KG1 (cell line): ENCODE results near the gene MRRF.

Experiments
- DNase-seq: peaks from one replicate; lab custom pipeline; 2025; lab: John Stamatoyannopoulos, UW

The MRRF gene

DNA sequence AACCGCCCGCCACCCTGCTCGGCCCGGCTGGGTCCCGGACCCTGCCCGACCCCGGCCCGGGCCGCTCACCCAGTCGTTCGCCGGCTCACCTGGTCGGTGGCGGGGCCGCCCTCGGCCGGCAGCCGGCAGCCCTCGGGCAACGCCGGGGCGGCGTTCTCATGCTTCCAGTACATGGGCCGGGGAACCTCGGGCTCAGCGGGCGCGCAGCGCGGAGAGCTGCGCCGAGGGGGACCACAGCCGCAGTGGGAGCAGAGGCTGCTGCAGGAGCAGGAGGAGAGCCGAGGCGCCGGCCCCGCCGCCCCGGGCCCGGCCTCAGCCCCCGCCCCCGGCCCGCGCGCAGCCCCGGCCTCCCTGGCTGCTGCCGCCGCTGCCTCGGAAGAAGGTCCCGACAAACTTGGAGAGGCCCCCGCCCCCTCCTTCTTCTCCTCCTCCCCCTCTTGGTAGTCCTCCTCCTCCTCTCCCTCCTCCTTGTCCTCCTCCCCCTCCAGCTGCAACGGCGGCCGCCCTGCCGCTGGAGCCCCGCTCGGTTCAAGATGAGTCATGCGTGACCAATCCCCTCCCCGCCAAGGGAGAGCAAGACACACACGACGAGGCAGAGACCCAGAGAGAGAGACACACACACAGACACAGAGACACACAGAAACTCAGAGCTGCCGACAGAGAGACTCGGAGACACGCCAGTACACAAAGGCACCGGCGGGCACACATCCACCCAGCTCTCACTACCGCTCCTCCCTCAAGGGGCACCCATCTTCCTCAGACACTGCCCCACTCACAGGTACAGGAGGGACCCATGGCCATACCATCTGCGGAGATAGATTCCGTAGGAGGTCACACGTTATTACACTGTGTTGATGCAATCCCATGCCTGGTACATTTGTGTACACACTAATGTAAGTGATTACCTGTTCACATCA lies 35.9 kb upstream of the MRRF start, which contains the start of gene LHX6:
Gene LHX6, minus strand, starts transcription at position 390 of the 917 bp plus-strand sequence. Its CDS starts 217 bp downstream, at position 173.
- DNase-seq: no peak

DNA sequence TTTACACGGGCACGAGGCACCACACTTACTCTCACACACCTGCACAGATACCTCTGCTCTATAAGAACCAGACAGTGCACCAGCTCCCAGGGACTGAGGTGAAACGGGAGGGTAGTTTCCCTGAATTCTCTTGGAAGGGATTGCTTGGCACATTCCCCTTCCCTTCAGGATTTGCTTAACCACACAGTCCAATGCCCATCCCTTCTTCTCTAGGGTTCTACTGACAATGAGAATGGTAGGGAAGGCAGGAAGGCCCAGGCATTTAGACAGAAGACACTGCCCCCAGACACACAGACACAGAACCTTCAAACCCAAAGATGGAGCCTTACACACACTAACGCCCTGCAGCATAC lies 35.2 kb upstream of the MRRF start:
- no peak for DNase-seq

DNA sequence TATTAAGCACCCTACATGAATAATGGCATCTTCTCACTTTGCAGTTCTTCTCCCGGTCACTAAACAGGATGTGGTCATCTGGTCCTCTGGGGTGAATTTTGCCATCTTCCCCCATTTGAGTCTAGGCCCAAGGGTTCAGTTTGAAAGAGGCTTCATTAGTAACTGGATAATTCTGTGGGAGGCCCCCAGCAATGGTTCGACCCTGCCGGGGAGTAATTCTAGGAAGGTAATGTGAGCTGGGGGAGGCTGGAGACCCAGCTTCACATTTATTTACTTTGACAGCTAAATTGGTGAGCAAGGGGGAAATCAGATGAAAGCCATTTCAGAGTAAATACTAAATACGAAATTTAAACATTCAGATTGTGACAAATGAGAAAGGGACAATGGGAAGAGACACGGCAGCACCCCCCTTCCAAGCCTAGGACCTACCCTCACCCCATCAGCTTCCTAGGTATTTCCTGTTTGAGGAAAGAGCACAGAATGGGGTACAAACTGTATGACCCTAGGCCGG lies 31.8 kb upstream of the MRRF start:
- no peak for DNase-seq

DNA sequence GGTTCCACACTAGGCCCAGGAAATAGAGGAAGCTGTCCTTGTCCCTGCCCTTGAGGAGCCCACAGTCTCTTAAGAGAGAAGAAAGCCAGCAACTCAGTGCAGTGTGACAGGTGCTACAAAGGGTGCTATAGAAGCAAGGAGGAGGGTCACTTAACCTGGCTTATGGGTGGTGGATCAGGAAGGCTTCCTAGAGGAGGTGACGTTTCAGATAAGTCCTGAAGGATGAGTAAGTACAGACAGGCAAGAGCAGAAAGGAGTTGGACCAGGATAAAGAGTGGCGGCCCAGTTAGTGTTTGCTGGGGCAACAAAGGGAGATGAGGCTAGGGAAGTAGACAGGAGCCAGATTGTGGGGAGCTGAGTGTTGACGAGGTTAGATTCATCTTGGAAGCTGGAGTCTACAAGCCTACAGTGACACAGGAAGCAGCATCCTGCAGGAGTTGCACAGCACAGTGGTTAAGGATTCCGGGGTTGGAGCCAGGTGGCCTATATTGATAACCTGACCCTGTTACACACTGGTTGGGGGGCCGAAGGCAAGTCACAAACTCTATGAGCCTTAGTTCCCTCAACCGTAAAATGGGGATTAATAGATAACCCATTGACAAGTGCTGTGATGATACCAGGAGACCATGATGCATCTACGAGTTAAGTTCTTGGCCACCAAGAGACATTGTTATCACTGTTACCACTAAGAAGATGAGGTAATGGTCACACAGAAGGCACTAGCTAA lies 30.5 kb upstream of the MRRF start:
- DNase-seq: no peak

DNA sequence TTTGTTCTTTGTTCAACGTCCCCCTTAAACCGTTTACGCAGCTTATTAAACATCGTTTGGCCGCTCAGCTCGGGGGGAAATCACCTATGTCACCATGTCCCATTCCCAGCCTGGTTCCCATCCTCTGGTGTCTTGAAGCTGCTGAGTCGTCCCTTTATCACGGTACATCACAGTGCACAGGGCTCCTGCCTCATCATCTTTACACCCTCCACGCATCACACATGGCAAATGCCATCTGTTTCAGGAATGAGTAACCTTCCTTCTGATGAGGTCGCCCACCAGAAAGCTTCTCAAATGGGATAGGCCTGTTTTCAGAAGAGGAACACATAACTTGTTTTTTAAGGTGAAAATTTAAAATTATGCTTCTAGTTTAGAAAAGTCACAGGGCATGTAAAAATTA lies 28.0 kb upstream of the MRRF start:
- DNase-seq: no peak

DNA sequence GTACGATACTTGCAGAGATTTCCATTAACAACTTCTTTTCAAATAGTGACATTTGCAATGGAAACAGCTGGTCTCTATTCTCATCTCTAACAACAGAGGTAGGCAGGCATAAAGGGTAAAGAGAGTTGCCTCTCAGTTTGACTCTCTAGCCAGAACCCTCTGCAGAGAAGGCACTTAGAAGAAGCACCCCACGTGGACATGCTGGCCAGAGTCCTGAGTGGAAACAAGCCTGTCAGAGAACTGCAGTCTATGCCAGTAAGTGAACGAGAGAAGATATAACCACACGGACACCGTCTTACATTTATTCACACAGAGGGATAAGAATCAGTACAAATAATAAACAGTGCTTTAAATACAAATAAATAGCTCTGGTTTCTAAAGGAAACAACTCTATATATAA lies 25.0 kb upstream of the MRRF start:
- no peak for DNase-seq

DNA sequence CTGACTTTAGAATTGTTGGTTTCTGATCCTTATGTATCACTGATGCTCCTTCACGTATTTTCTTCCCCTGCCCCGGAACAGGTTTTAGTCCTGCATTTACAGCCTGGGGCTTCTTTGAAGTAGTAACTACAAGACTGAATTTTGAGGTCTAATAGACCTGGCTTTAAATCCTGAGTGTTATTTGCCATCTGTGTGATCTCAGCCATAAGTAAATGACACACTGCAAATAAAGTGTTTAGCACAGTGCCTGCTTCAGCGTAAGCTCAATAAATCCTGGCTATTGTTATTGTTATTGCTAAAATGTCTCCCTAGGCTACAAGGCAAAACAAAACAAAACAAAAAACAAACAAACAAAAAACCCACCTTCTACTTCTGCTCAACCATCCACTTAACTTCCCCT lies 20.3 kb upstream of the MRRF start:
- DNase-seq: no peak

DNA sequence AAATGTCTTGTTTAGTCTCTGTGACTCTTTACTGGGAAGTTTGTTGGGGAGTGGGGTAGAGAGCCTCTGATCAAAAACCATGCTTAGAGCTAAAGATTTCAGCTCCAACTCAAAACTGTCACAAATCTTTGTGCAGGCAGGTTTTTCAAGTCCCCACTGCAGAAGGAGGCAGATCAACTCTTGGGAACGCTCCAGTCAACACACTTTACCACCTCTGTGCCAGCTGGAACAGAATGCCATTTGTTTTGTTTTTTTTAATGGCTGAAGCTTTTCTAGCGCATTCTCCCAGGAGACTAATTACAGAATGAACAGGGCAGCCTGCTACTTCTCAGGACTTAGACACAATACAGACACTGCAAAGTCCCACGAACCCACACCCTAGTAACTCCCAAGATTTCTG lies 18.0 kb upstream of the MRRF start:
- DNase-seq: no peak

DNA sequence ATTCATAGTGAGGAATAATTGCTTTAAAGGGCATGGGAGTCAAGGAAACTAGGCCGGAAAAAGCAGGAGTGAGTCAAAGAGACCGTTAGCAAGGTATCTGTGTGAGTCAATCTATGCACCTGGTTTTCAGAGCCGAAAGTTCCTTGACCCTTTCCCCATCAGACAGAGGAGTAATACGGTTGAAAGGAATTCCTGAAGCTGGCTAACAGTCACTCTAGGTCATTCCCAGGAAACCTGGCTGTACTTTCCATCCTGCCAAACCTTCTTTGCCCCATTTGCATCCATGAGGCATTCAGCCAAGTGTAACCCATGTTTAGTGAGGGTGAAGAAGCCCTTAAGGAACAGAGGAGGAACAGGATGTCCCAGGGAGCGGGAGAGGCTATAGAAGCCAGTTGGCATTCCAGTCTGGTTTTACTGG lies 16.2 kb upstream of the MRRF start:
- DNase-seq: no peak

DNA sequence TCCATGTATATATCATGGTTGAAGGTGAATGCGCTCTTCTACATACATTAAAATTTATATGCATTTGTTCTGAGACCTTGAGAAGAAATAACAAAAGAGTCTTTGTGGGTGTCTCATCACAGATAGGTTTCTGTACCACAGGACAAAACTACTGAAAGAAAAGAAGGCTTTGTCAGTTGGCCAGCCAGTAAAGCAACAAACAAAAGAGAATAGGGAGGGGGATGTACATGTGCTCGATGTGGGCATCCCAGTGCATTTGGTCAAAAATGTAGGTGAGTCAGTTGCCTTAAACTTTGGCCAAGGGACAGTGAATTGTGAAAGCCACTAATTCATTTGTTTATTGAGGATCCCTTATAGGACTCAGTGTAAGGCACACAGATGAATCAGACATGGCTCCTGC lies 13.3 kb upstream of the MRRF start:
- DNase-seq: no peak

DNA sequence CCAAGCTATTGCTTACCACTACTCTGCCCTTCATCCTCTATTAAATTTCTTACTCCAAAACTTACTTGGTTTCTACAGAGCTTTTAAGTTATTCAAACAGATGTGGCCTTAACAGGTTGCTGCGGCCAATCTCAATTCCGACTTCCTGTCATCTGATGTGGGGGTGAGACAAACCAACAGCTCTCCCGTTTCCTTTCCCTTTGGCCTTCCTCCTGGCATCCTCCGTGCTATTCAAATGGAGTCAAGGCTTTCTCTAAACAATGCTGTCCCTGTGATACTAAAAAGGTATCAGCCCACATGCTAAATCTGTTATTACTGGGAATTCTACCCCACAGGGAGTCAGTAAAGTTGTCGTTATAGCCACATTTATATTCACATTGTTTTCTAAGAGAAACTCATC lies 11.9 kb upstream of the MRRF start:
- DNase-seq: no peak

DNA sequence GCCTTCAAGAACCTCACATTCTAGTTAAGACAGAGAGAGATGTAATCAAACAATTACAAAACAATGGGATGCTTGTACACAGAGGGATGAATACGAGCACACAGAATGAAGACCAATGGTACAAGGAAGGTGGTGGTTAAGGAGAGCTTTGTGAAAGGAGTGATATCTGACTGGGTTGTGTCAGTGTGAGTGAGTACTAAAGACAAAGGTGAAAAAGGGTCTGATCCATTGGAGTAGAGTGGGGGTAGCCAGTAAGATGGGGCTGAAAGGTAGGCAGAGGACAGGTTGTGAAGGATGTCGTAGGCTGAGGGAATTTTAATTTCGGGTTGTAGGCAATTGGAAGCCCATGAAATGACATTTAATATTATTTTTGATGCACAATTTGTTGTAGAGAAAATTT lies 9.9 kb upstream of the MRRF start:
- no peak for DNase-seq

DNA sequence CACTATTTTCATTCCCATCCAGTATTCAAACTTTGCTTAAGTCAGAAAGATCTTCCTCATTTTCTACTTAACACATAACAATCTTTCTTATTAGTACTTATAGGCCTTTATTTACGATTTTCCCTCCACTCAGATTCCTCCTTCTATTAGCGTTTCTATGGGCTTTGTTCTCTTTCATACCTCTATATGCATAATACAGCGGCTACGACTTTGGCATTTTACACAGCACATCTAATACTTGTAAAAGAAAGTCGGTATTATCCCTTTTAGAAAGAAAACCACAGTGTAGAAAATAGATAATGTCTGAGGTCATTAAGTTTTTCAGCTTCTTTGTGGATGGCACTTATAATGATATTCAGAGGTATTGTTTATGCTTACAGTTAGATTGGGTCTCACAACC lies 8.5 kb upstream of the MRRF start:
- DNase-seq: no peak

DNA sequence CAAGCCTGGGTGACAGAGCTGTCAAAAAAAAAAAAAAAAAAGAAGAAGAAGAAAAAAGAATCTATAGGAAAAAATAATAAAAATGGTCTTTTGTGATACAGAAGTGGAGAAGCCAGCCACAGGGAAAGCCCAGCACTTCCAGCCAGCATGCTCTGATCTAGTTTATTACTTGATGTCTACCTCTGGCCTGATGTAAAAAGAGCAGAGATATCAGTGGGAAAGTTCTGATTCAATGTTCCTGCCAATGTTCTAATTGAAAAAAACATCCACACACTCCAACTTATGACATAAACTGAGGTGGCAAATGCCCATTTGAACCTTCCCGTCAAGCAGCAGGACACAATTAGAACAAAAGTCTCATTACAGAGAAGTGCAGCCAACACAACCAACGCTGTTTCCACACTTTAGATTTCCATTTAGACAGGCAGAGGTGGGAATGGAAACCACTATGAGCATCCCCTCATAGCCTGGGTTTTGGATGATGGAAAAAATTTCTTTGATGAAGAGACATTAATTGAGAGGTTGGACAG lies 5.7 kb upstream of the MRRF start:
- DNase-seq: no peak

DNA sequence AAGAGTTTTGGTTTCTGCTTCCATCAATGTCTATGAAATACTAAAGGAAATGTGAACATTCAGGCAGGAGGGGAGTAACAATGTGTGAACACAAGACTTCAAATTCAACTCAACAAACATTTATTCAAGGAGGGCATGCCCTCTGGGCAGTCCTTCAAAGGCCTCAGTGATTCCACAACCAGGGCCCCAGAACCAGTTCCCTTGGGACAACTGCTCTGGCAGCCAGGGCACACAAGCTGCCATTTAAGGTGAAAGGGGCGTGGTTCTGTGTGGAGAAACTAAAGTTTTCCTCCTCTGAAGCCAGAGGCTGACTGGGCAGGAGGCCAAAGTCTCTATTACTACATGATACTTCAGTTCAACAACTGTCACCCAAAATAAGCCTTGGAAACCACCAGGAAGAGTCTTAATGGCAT lies 3.2 kb upstream of the MRRF start:
- no peak for DNase-seq

DNA sequence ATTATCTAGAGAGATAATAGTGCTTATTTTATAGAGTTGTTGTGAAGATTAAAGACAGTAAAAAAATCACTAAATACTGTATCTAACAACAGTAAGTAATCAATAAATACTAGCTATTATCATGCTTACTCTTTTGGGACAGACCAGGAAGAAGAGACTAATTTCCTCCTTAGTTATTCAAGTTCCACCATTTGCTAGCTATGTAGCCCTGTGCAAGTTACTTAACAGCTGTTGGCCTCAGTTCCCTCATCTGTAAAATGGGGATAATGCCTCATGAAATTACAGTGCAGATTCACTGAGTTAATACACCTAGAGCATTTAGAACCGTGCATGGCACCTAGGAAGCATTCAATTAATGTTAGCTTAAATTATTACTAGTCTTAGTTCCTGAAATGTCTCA lies 2.6 kb upstream of the MRRF start:
- no peak for DNase-seq

DNA sequence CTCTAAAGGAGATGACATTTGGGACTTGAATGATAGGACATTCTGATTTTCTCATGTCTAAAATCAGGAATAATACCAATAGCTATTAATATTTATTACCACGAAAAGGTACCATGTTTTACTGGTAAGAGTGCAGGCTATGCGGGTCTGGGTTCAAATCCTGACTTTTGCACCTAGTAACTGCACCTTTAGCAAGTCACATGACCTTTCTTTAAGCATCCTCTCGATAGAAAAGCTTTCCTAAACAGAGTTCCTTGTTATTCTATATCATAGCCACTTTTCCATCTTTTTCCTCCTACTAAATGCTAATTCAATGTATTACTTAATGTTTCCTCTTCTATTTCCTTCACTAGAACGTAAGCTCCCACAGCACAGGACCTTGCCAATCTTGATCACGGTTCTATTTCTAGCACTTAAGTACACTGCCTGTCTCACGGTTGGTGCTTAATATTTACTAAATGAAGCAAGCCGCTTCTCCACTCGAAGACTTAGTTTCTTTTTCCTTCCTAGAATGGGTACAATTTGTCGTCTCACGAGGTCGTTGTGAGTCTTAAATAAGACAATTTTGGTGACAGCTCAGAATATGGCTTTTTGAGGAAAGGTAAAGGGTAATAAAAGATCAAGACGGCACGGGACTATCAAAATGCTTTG lies 858 bp upstream of the MRRF start:
- no peak for DNase-seq

DNA sequence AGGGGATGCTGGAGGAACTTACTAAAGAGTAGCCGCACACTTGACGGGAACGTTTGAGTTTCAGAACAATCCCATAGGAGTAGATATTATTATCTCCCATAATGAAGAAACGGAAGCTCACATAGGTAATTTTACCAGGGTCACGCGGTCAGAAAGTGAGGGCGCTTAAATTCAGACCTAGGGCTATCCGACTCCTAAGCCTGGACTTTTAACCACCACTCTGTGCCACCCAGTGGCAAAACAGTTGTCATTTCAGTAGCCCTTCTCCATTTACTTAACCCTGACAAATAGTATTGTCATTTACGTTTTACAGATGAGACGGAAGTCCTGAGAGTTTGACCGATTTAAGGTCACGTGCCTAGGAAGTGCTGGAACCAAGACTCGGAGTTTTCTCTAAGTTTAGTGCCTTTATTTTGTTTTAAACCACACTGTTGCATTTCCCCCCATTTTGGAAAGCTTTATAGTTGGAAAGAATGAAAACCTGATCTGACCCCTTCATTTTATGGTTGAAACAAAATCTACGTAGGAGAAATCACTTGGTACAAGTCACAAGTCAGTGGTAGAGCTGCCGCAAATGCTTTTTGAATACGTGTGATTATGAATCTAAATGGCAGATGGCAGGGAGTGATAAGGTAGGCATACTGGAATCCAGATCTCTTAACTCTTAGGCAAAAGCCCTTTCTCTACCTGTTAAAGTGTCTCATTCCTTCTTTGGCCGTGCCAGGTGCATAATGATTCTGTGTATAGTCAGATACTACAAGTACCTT lies 650 bp downstream of the MRRF start:
- peak; percentile 73 for DNase-seq

DNA sequence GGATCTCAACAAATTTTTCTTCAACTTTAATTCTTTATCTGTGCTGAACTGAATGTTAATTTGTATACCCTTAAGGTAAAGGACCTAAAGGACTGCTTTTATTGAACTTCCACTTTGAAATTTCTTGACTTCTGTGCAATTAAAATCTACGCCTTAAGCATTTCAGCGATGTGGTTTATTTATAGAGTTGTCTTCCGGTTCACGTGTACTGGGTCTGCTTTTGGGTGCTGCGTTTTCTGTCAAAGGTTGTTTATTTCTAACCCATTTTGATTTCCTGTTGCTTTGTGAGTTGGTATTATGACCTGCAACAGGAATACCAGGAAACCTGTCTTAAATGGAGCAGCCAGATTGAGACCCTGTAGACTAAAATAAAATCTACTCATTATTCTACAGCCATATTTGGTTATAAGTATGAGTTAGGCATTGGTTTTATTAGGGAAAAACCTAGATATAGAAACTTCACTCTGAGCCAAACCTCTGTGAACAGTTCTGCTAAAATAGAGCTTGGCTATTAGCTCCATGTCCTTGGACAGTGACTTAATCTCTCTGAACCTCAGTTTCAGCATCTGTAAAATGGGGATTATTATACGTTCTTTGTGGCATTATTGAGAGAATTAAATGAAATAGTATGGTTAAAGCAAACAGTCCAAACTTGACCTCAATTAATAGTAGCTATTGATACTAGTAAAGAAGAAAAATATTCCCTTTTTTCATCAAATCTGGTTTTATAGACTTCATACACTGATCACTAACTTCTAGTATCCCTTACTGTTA lies 3.5 kb downstream of the MRRF start:
- no peak for DNase-seq

DNA sequence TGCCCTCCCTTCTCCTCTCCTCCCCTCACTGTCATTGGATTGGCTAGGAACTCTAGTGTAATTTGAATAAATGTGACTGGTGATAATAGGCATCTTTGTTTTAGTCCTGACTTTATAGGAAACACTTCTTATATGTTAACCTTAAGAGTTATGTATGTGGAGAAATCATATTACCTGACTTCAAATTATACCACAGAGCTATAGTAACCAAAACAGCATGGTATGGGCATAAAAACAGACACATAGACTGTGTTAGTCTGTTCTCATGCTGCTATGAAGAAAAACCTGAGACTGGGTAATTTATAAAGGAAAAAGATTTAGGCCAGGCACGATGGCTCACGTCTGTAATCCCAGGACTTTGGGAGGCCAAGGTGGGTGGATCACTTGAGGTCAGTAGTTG lies 9.4 kb downstream of the MRRF start:
- DNase-seq: no peak

DNA sequence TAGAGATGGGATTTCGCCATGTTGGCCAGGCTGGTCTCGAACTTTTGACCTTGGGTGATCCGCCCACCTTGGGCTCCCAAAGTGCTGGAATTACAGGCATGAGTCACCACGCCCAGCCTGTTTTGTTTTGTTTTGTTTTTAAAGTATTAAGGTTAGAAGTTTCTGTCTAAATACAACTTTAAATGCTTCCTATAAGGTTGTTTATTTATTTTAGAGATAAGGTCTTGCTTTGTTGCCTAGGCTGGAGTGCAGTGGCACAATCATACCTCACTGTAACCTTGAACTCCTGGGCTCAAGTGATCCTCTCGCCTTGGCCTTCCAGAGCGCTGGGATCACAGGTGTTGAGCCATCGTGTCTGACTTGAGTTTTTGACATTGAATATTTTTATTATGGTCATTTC lies 11.4 kb downstream of the MRRF start:
- no peak for DNase-seq
